Ramos (cell line): ENCODE data around the gene TSPO2.
"Not testable (repeated sequence)": the region's sequence is repeated elsewhere in the genome, so short reads cannot be mapped to it uniquely, and the experiment has no call there.

Experiments used
- in situ Hi-C: fragments of 300-500 bp; cut with MboI; formaldehyde crosslinking; loops from one replicate; pipeline ENCODE4 v1.14.3; 2022; ENCODE audit warnings: low sequenced_read_pairs; ENCODE audit not compliant: unreplicated experiment

Gene TSPO2

GRCh38 chr6:41042226-41043055 lies at the start of gene TSPO2:
TSPO2 (plus strand) TSS chr6:41042467; CDS start chr6:41042986, 519 bp downstream.
- in situ Hi-C loops, result no loop called here

- in situ Hi-C loops, result no loop called here
Measured at GRCh38 chr6:40992746-40993145, 49.5 kb upstream of the TSPO2 start.

GRCh38 chr6:40996591-40997233 lies 45.6 kb upstream of the TSPO2 start:
- in situ Hi-C loops, result no loop called here

- in situ Hi-C loops, result no loop called here
Measured at GRCh38 chr6:40997234-40997957, 44.9 kb upstream of the TSPO2 start.

GRCh38 chr6:40998661-40999060 lies 43.6 kb upstream of the TSPO2 start:
- in situ Hi-C loops, result no loop called here

GRCh38 chr6:40999569-40999968 lies 42.7 kb upstream of the TSPO2 start:
- in situ Hi-C loops, result no loop called here

- in situ Hi-C loops, result no loop called here
Measured at GRCh38 chr6:41000248-41000647, 42.0 kb upstream of the TSPO2 start.

GRCh38 chr6:41002168-41002567 lies 40.1 kb upstream of the TSPO2 start:
- in situ Hi-C loops, result no loop called here

- in situ Hi-C loops, result not testable (repeated sequence)
Measured at GRCh38 chr6:41006217-41006616, 36.0 kb upstream of the TSPO2 start.

- in situ Hi-C loops, result not testable (repeated sequence)
Measured at GRCh38 chr6:41006980-41007379, 35.3 kb upstream of the TSPO2 start.

GRCh38 chr6:41008011-41008410 lies 34.3 kb upstream of the TSPO2 start:
- in situ Hi-C loops, result no loop called here

- in situ Hi-C loops, result no loop called here
Measured at GRCh38 chr6:41009669-41010068, 32.6 kb upstream of the TSPO2 start.

- in situ Hi-C loops, result no loop called here
Measured at GRCh38 chr6:41011673-41012072, 30.6 kb upstream of the TSPO2 start.

GRCh38 chr6:41013466-41014153 lies 28.7 kb upstream of the TSPO2 start:
- in situ Hi-C loops, result no loop called here

- in situ Hi-C loops, result no loop called here
Measured at GRCh38 chr6:41014780-41015179, 27.5 kb upstream of the TSPO2 start.

- in situ Hi-C loops, result not testable (repeated sequence)
Measured at GRCh38 chr6:41015860-41016259, 26.4 kb upstream of the TSPO2 start.

GRCh38 chr6:41017663-41018062 lies 24.6 kb upstream of the TSPO2 start:
- in situ Hi-C loops, result no loop called here

GRCh38 chr6:41021832-41022231 lies 20.4 kb upstream of the TSPO2 start:
- in situ Hi-C loops, result no loop called here

GRCh38 chr6:41022294-41022693 lies 20.0 kb upstream of the TSPO2 start:
- in situ Hi-C loops, result no loop called here

GRCh38 chr6:41023114-41023513 lies 19.2 kb upstream of the TSPO2 start:
- in situ Hi-C loops, result no loop called here
